Loucy (cell line): ENCODE data around the gene TMEM97.

Source experiments
- CTCF ChIP-seq: fragments of 200-600 bp; sonication (generic); conservative IDR thresholded peaks from 2 replicates; pipeline ENCODE4 v1.5.1; 2014; ENCODE audit warnings: mild to moderate bottlenecking, antibody characterized with exemption, low read length
- EZH2phosphoT487 ChIP-seq: fragments of 200-600 bp; IDR thresholded peaks from 2 replicates; pipeline ENCODE4 v1.6.1; 2018; ENCODE audit warnings: antibody characterized with exemption, mild to moderate bottlenecking, moderate library complexity, borderline replicate concordance

- TF ChIP-seq EZH2phosphoT487 (no peak), CTCF (no peak)
Observed at GRCh38 chr17:28347261-28347891, 28.4 kb downstream of the TMEM97 start.
